ENCODE measurements around the gene HORMAD2. TPM values are rescaled to one million over a fixed set of nuclear protein-coding genes. Genes with fewer than 3 reads are reported as not detected.
"Not testable (repeated sequence)": the region's sequence is repeated elsewhere in the genome, so short reads cannot be mapped to it uniquely, and the experiment has no call there.

Gene HORMAD2
- total RNA-seq, 1 experiment from 2014 or later = not detected

DNA sequence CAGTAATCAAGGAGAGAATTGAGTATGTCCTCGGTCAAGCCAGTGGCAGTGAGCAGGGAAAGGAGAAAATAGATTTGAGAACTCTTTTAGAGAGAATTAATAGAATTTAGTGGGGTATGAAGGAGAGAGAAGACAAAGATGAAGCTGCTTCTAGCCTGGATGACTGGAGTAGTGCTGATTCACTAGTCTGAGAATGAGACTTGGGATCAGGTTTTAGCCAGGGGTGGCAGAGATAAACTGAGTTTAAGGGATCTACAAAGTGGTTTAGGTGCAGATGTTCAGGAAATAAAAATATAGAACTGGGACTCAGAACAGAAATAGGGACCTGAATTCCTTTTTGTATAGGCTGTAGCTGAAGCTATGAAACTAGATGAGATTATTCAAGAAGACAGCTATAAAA is 17.6 kb downstream of the HORMAD2 start (continued):
- TF ChIP-seq, protein P1, sequence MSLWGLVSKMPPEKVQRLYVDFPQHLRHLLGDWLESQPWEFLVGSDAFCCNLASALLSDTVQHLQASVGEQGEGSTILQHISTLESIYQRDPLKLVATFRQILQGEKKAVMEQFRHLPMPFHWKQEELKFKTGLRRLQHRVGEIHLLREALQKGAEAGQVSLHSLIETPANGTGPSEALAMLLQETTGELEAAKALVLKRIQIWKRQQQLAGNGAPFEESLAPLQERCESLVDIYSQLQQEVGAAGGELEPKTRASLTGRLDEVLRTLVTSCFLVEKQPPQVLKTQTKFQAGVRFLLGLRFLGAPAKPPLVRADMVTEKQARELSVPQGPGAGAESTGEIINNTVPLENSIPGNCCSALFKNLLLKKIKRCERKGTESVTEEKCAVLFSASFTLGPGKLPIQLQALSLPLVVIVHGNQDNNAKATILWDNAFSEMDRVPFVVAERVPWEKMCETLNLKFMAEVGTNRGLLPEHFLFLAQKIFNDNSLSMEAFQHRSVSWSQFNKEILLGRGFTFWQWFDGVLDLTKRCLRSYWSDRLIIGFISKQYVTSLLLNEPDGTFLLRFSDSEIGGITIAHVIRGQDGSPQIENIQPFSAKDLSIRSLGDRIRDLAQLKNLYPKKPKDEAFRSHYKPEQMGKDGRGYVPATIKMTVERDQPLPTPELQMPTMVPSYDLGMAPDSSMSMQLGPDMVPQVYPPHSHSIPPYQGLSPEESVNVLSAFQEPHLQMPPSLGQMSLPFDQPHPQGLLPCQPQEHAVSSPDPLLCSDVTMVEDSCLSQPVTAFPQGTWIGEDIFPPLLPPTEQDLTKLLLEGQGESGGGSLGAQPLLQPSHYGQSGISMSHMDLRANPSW (CRISPR knock-in tag; conservative IDR thresholded peaks at IDR 0.05; ENCODE audit: low read depth) = no peak
- TF ChIP-seq EMX1 (CRISPR knock-in tag; IDR thresholded peaks at IDR 0.05) (no peak), KAT7 (CRISPR knock-in tag; IDR thresholded peaks at IDR 0.05; ENCODE audit: borderline replicate concordance) (no peak), SMAD3 (CRISPR knock-in tag; IDR thresholded peaks at IDR 0.05; ENCODE audit: borderline replicate concordance) (no peak)
- TF ChIP-seq, protein P2, sequence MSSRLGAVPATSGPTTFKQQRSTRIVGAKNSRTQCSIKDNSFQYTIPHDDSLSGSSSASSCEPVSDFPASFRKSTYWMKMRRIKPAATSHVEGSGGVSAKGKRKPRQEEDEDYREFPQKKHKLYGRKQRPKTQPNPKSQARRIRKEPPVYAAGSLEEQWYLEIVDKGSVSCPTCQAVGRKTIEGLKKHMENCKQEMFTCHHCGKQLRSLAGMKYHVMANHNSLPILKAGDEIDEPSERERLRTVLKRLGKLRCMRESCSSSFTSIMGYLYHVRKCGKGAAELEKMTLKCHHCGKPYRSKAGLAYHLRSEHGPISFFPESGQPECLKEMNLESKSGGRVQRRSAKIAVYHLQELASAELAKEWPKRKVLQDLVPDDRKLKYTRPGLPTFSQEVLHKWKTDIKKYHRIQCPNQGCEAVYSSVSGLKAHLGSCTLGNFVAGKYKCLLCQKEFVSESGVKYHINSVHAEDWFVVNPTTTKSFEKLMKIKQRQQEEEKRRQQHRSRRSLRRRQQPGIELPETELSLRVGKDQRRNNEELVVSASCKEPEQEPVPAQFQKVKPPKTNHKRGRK (CRISPR knock-in tag; IDR thresholded peaks at IDR 0.05; ENCODE audit: borderline replicate concordance) = no peak

GRCh38 chr22:30100770-30101169 is 20.5 kb downstream of the HORMAD2 start:
- DNase-seq (ENCODE audit: low spot score); POLR2A ChIA-PET; H3K4me3 Mint-ChIP-seq; H3K36me3 Mint-ChIP-seq; H3K4me1 Mint-ChIP-seq; H3K27ac Mint-ChIP-seq; CTCF ChIA-PET; H3K9me3 Mint-ChIP-seq; ATAC-seq; H3K27me3 Mint-ChIP-seq (ENCODE audit: low read depth): not testable (repeated sequence)

DNA sequence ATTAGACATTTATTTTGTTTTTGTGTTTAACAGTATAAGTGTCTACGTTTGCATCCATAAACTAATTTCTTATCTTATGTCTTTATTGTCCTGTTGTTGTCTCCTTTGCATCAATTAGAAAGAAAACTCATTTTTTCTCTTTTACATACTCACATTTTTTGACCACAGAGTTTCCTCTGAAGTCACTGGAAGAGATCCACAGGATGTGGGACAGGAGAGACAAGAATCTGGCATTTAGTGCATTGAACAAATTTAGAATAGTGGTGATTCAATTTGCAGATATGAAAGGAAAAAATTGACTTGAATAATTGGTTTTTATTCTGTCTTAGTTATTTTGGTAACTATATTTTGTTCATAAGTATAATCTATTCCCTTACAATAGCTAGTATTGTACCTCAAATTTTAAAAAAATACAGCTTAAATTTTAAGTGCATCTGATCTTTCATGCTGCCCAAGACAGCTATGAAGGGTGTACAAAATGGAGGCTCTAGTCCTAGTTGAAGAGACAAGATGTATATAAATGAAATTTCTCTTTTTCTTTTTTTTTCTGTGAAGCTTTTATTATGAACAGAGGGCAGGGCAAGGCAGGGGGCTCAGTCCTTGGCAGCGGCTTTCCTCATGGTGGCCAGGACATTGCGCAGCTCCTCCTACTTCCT is 24.4 kb downstream of the HORMAD2 start:
- CTCF ChIA-PET = interaction anchor here (1.2 kb wide), 1 partner anchor 30 kb away, joined by 3 read pairs; no protein-coding TSS in a partner anchor
- no peak for TF ChIP-seq KAT7 (CRISPR knock-in tag; IDR thresholded peaks at IDR 0.05; ENCODE audit: borderline replicate concordance)
- no peak for TF ChIP-seq SP1 (CRISPR knock-in tag; conservative IDR thresholded peaks at IDR 0.05)
- TF ChIP-seq, protein P3, sequence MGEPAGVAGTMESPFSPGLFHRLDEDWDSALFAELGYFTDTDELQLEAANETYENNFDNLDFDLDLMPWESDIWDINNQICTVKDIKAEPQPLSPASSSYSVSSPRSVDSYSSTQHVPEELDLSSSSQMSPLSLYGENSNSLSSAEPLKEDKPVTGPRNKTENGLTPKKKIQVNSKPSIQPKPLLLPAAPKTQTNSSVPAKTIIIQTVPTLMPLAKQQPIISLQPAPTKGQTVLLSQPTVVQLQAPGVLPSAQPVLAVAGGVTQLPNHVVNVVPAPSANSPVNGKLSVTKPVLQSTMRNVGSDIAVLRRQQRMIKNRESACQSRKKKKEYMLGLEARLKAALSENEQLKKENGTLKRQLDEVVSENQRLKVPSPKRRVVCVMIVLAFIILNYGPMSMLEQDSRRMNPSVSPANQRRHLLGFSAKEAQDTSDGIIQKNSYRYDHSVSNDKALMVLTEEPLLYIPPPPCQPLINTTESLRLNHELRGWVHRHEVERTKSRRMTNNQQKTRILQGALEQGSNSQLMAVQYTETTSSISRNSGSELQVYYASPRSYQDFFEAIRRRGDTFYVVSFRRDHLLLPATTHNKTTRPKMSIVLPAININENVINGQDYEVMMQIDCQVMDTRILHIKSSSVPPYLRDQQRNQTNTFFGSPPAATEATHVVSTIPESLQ (CRISPR knock-in tag; IDR thresholded peaks at IDR 0.05) = no peak
- TF ChIP-seq NFYB (CRISPR knock-in tag; conservative IDR thresholded peaks at IDR 0.05; ENCODE audit: low read depth) = no peak
- TF ChIP-seq SMAD4 (CRISPR knock-in tag; IDR thresholded peaks at IDR 0.05) = no peak
- TF ChIP-seq JAZF1 (CRISPR knock-in tag; IDR thresholded peaks at IDR 0.05) = no peak
- TF ChIP-seq, protein P4, sequence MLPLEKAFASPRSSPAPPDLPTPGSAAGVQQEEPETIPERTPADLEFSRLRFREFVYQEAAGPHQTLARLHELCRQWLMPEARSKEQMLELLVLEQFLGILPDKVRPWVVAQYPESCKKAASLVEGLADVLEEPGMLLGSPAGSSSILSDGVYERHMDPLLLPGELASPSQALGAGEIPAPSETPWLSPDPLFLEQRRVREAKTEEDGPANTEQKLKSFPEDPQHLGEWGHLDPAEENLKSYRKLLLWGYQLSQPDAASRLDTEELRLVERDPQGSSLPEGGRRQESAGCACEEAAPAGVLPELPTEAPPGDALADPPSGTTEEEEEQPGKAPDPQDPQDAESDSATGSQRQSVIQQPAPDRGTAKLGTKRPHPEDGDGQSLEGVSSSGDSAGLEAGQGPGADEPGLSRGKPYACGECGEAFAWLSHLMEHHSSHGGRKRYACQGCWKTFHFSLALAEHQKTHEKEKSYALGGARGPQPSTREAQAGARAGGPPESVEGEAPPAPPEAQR (CRISPR knock-in tag; IDR thresholded peaks at IDR 0.05) = no peak
- TF ChIP-seq ZNF121 (CRISPR knock-in tag; IDR thresholded peaks at IDR 0.05) = no peak
- TF ChIP-seq, protein P5, sequence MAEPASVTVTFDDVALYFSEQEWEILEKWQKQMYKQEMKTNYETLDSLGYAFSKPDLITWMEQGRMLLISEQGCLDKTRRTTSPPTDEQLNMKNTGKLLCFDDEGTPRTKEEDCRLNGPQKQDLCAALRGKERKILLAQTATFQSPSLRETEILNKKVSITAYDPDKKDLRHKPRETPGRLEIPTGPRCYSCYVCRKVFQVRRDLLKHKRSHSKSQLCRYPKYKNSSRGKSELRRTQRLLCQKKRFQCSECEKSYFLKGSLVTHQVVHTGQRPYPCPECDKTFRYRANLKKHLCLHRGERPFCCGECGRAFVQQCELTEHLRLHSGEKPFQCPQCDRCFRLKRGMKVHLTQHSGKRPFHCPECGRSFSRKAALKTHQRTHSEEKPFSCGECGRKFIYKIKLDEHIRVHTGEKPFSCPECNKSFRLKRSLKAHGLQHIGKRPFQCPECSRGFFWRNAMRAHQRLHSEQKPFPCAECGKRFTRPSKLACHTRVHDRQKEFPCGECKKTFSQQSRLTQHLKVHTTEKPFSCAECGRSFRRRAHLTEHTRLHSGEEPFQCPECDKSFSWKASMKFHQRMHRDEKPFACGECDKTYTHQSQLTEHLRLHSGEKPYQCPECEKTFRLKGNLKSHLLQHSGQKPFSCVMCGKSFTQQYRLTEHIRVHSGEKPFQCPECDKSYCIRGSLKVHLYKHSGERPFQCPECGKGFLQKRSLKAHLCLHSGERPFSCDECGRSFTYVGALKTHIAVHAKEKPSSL (CRISPR knock-in tag; conservative IDR thresholded peaks at IDR 0.05) = no peak
- no peak for TF ChIP-seq NR3C1 (CRISPR knock-in tag; conservative IDR thresholded peaks at IDR 0.05; ENCODE audit: low read depth)
- no peak for TF ChIP-seq ERG (CRISPR knock-in tag; IDR thresholded peaks at IDR 0.05)
- TF ChIP-seq CTCF (IDR thresholded peaks at IDR 0.05) = no peak
- no peak for TF ChIP-seq NR1H2 (CRISPR knock-in tag; IDR thresholded peaks at IDR 0.05)

More for the DNA sequence above, 24.4 kb downstream of the HORMAD2 start:
- POLR2A ChIA-PET = interaction anchor here (0.5 to 0.6 kb wide), 2 partner anchors 151 to 336 kb away, joined by 3 to 4 read pairs; no protein-coding TSS in a partner anchor
- Mint-ChIP-seq H3K4me1 (no peaks in the 10 kb centered on the region), H3K27me3 (ENCODE audit: low read depth) (no peaks in the 10 kb centered on the region), H3K36me3 (no peaks in the 10 kb centered on the region), H3K4me3 (no peak overlapping the region), H3K9me3 (no peaks in the 10 kb centered on the region), H3K27ac (no peak overlapping the region)
- no peak for ATAC-seq
- no peak for DNase-seq (ENCODE audit: low spot score)
